ENCODE measurements around the gene TECPR1.

Gene TECPR1

DNA sequence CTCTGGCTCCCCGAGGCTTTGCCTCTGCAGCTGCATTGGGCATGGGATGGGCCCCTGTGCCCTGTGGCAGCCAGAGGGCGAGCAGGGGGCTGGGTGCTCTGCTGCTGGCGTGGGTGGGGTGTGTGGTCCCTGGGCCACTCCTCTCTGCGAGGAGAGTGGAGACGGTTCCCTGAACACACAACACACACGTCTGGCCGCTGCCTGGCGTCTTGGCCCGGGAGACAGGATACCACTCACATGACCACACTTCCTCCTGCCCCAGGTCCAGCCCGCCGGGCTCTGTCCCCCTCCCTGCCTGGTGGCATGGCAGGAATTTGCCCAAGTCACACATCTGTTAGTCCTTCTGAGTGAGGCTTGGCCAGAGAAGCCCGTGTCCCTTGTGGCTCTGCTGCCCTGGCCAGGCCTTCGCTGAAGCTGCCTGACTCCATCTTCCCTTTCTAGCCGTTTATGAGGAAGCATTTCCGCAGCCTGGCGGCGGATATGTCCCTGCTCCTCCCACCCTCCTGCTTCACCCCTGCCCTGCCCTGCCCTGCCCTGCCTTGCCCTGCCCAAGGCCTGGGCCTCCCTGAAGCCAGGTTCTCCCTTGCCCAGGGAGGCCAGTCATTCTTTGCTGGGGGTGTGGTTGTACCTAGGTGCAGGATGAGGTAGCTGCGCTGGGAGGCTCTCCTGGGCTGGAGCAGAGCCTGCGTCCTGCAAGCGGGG lies 32.5 kb upstream of the TECPR1 start:
- H3K27ac ChIP-seq, result peak overlapping the region; percentile 15 to 99 (median 97)
- H3K4me3 ChIP-seq, result peak overlapping the region; percentile 71 to 98 (median 91)

- H3K4me3 ChIP-seq, result peak overlapping the region; percentile 71 to 98 (median 91)
- H3K27ac ChIP-seq, result peak overlapping the region; percentile 15 to 99 (median 97)
Observed at GRCh38 chr7:98283887-98284222, 31.8 kb upstream of the TECPR1 start.

GRCh38 chr7:98283127-98283886 lies 31.3 kb upstream of the TECPR1 start:
- peak overlapping the region; percentile 71 to 98 (median 91) for H3K4me3 ChIP-seq
- H3K27ac ChIP-seq, result peak overlapping the region; percentile 33 to 99 (median 97)

DNA sequence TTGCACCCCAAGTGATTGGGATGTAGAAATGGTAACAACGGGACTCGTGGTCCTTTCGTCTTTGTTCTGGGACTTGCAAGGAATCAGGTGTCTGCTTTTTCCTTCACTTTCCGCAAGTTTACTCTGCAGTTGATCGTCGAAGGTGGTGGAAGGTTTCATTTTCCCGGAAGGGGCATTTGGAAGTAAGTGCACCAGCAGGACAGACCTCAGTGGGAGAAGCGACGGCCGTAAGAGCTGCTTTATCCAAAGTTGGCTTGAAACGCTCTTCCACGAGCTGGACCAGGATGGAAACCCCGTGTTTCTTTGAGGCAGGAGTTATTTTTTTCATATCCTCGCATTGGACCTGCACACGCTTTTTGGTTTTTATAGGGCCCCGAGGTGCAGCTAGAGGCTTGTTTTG lies 30.7 kb upstream of the TECPR1 start:
- Histone ChIP-seq H3K27ac (peak overlapping the region in 20 of 21 experiments; percentile 94 to 99 (median 98)), H3K4me3 (peak overlapping the region; percentile 71 to 98 (median 91))

- peak overlapping the region; percentile 71 to 98 (median 91) for H3K4me3 ChIP-seq
- peak overlapping the region; percentile 94 to 99 (median 98) for H3K27ac ChIP-seq
Observed at GRCh38 chr7:98281757-98282606, 29.9 kb upstream of the TECPR1 start.

GRCh38 chr7:98280791-98281756 lies 29.0 kb upstream of the TECPR1 start, which contains the start of gene BRI3:
Gene BRI3, plus strand, starts transcription at chr7:98281686. Its CDS starts 110 bp downstream, at chr7:98281796.
- Histone ChIP-seq H3K27ac (peak within 1 kb of the TSS; percentile 94 to 99 (median 98)), H3K4me3 (peak within 1 kb of the TSS; percentile 71 to 98 (median 91))

DNA sequence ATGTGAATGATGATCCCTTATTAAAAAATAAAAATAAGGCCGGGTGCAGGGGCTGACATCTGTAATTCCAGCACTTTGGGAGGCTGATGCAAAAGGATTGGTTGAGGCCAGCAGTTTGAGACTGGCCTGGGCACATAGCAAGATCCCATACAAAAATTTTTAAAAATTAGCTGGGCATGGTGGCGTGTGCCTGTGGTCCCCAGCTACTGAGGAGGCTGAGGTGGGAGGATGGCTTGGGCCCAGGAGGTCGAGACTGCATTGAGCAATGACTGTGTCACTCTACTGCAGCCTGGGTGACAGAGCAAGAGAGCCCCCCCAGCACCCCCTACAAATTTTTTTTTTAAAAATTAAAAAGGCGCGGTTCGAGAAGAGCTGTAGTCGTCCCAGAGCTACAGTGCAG lies 28.3 kb upstream of the TECPR1 start:
- peak overlapping the region in 5 of 7 experiments; percentile 57 to 93 (median 89) for H3K4me3 ChIP-seq

DNA sequence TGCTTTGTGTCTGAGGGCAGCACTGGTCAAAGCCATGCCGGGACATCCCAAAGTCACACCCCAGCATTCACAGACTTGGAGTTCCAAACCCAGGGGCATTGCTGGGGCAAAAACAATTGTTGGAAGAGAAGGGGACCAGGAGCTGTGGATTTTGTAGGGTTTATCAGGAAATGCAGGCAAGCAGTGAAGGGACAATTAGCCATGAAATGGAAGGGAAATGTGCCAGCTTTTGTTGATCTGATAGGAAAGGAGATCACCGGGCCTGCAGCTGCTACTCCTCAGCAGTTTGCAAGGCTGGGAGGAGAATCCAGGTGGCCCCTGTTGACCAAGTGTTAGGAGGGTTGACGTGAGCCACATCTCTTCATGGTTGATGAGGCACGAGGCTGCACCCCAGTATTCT lies 26.9 kb upstream of the TECPR1 start:
- no peak overlapping the region for H3K27ac ChIP-seq
- no peak overlapping the region for H3K4me3 ChIP-seq

More for the DNA sequence above, 28.3 kb upstream of the TECPR1 start:
- H3K27ac ChIP-seq, result peak overlapping the region in 16 of 21 experiments; percentile 53 to 98 (median 78)

- Histone ChIP-seq H3K27ac (no peak overlapping the region), H3K4me3 (no peak overlapping the region)
Observed at GRCh38 chr7:98278408-98278807, 26.4 kb upstream of the TECPR1 start.

GRCh38 chr7:98276241-98276761 lies 24.3 kb upstream of the TECPR1 start:
- H3K4me3 ChIP-seq, result no peak overlapping the region
- peak overlapping the region in 10 of 21 experiments; percentile 6 to 62 (median 43) for H3K27ac ChIP-seq

GRCh38 chr7:98267303-98267702 lies 15.3 kb upstream of the TECPR1 start:
- Histone ChIP-seq H3K27ac (no peak overlapping the region), H3K4me3 (no peak overlapping the region)

- Histone ChIP-seq H3K4me3 (no peak overlapping the region), H3K27ac (no peak overlapping the region)
Observed at GRCh38 chr7:98266840-98267239, 14.8 kb upstream of the TECPR1 start.

DNA sequence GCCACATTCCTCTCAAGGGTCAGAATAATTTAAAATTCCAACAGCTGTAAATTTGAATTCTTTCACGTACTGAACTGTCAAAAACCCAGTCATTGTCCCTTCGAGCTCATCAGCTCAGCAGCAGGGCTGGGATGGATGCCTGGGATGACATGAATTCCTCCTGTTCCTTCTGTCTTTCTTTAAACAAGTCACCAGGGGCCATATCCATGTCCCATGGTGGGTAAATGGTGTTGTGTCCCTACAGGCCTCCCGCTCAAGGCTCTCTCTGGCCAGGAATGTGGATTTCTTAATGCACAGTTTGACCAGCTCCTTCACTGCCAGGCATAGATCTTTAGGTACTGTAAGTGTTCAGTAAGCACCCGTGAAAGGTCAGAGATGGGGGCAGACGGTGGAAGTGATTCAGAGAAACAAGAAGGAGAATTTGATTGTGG lies 13.8 kb upstream of the TECPR1 start:
- Histone ChIP-seq H3K27ac (no peak overlapping the region), H3K4me3 (no peak overlapping the region)

GRCh38 chr7:98257701-98258100 lies 5.7 kb upstream of the TECPR1 start:
- Histone ChIP-seq H3K4me3 (no peak overlapping the region), H3K27ac (no peak overlapping the region)

- H3K4me3 ChIP-seq, result no peak overlapping the region
Observed at GRCh38 chr7:98256431-98256830, 4.4 kb upstream of the TECPR1 start.

DNA sequence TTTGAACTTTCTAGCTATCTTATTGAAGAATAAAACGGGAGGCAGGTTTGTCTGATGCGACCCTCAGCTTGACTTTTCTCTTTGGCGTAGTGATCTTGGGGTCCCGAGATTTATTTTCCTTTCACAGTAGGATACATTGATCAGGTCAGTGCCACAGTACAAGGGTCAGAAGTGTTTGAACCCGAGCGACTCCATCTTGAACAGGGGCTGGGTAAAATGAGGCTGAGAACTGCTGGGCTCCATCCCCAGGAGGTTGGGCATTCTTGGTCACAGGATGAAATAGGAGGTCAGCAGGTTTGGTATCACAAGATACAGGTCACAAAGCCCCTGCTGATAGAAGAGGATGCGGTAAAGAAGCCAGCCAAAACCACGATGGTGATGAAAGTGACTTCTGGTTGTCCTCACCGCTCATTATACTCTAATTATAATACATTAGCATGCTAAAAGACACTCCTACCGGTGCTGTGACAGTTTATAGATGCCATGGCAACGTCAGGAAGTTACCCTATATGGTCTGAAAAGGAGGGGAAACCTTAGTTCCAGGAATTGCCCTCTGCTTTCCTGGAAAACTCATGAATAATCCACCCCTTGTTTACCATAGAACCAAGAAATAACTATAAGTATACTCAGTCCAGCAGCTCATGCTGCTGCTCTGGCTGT lies 3.0 kb upstream of the TECPR1 start:
- H3K27ac ChIP-seq, result no peak overlapping the region

More at GRCh38 chr7:98256431-98256830, 4.4 kb upstream of the TECPR1 start:
- no peak overlapping the region for H3K27ac ChIP-seq

GRCh38 chr7:98254516-98254915 lies 2.5 kb upstream of the TECPR1 start:
- H3K4me3 ChIP-seq, result no peak overlapping the region
- no peak overlapping the region for H3K27ac ChIP-seq

More for the DNA sequence above, 3.0 kb upstream of the TECPR1 start:
- no peak overlapping the region for H3K4me3 ChIP-seq
